RKO (cell line): ENCODE data around the gene HNF4A.
"Not testable (repeated sequence)": the region's sequence is repeated elsewhere in the genome, so short reads cannot be mapped to it uniquely, and the experiment has no call there.

Source experiments
- DNase-seq: peaks from one replicate; pipeline ENCODE4 v3.0.0-alpha.2; 2016; ENCODE audit warnings: low spot score

The HNF4A gene

GRCh38 chr20:44355498-44356352, at the start of gene HNF4A:
TSS of gene HNF4A (plus strand) at chr20:44355699. CDS start at chr20:44355805, 106 bp downstream.
- DNase-seq = no peak

DNA sequence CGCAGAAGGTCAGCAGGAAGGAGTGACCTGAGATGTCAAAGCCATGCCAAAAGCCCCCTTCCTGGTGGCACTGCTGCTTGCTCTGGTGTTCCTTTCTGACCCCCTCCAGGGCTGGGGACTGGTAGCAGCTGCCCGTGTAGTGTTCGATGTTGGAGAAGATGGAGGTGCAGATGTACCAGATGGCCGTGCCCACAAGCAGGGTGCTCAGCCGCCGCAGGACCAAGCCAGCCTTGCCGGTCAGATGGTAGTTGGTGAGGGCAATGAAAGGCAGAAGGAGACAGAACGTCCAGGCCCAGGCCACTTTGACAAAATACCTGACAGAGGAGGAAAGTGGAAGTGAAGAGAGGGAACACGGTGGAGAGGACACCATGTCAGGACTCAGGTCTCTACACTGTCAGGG, 48.6 kb upstream of the HNF4A start:
- DNase-seq = no peak

DNA sequence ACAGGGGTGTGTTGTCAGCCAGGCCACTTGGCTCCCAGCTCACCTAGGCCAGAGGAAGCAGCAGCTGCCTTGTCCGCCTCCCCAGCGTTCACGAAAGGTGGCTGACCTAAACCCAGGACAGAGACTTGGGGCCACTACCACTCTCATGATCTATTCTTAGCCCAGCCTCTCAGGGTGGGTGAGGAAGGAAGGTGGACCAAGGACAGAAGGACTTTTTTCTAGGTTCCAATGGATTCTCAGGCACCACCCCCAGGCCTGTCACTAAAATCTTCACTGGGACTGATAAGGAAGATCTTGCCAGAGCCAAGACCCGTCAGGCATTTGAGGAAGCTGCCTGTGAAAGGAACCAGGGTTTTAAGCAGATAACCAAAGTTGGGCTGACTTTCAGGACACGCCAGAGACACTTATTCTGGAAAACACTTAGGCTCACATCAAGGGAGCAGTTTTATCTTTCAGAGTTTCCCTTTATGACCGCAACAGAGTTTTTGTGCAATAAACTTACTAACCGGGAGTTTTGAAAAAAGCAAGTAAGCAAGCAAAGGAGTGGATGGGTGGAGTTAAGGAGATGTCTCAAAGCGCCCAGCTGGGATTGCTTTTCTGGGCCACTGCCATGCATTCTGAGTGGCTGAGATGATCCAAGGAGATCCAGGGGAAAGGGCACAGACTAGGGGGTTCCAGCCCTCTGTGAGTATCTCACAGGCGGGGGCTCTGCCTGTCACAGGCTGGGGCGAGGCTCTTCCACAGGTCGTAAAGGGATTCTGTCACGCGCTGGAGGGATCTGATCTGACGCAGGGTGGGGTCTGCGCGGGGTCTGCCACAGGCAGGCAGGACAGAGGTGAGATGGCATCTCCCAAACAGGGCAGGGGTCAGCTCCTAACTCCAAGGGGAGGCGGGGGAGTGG, 45.5 kb upstream of the HNF4A start:
- peak; percentile 45 for DNase-seq

DNA sequence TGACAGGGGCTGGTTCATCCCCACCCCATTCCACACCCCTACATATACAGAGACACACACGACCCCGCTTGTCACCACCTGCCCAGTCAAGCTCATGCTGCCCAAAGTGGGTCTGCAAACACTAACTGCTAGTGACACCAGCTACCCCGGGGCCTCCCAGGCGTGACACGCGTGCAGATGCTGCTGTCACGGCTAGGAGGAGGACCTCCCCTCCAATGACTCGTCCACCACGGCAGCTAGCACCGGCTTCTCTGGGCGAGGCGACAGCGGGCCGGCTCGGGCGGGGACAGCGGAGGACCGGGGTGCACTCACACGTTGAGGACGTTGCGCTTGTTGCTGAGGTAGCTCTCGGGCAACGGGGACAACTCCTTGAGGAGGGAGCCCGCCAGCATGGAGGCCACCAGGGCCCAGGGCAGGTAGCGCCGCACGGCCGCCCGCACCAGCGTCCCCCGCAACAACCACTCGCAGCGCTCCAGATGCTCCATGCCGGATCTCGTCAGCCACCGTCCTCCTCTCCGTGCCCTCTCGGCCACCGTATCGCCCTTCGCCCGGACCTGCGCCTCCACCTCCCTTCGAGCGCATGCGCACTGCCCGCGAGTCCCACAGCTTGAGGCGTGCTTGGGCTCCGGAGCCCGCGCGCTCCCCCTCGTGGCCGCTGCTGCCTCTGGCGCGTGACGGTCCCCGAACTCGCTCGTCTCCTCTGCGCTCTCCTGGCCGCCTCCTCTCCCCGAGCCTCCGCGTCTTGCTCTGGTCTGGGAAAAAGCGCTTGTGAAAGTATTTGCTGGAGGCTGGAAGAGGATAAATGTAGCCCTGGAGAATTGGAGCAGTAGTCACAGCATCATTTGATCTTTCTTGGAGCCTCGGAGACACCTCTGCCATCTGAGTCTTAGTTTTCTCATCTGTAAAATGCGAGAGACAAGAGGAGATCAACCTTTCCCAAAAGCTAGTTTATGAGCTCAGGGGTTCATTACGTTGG, 44.5 kb upstream of the HNF4A start, which contains the start of gene FITM2:
FITM2 (minus strand) TSS at position 539 of the 976 bp plus-strand sequence; CDS start at position 485, 54 bp downstream.
- peak; percentile 97 for DNase-seq

DNA sequence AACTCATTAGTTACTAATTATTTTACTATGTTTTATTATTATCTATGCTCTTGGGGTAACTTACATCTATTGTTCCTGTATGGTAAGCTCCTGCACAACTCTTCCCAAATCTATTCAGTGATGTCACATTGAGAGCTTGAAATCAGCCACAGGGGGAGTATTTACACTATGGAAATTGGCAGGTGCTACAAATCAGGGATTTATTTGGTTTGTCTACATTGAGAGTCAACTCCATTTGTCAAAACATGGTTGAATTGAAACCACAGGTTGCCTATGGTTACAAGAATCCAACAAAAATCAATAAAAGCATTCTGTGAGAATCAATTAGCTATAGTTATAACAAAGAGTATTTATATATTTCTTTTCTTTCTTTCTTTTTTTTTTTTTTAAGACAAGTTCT, 40.6 kb upstream of the HNF4A start:
- no peak for DNase-seq

DNA sequence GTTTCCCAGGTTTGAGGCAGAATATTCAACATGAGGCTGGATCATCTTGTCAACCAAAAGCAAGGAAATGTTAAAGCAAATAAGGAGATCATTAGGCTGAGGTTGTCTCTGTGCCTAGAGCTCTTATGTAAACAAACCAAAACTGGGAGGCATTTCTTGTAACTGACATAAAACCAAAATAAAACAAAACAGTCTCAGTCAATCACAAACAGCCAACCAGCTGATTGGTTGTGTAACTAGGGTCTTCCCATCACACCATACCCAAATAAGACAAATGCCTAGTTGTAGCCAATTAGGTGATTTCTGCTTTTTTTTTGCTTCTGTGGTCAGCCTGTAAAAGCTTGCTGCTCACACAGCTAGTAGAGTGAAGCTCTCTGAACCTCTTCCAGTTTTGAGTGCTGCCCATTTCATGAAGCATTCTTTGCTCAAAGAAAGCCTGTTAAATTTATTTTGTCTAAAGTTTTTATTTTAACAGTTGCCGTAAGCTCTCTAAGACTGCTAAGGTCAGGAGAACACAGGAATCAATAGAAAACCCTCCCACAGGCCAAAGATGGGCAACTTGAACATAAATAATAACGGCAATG, 35.6 kb upstream of the HNF4A start:
- DNase-seq = no peak

GRCh38 chr20:44324343-44324742, 31.2 kb upstream of the HNF4A start:
- DNase-seq = no peak

- DNase-seq = no peak
These were observed 28.9 kb upstream of the HNF4A start for GRCh38 chr20:44326391-44327159.

- not testable (repeated sequence) for DNase-seq
These were observed 27.8 kb upstream of the HNF4A start for GRCh38 chr20:44327748-44328147.

GRCh38 chr20:44328428-44328827, 27.1 kb upstream of the HNF4A start:
- DNase-seq = no peak

GRCh38 chr20:44331201-44331600, 24.3 kb upstream of the HNF4A start:
- no peak for DNase-seq

GRCh38 chr20:44334306-44334705, 21.2 kb upstream of the HNF4A start:
- DNase-seq = no peak

DNA sequence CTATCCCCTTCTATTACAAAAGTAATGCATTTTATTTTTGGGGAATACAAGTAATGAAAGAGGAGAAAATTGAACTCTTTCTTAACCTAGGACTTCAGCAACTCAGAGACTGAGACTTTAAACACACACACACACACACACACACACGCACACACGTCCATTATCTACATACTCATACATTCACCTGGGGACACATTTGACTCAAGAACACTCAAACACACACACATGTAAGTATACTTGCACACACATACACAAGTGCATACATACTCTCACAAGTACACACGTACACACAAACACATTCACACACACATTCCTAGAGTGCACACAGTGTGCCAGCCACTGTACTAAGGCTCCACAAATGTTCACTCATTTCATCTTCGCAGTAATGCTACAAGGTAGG, 20.8 kb upstream of the HNF4A start:
- no peak for DNase-seq

DNA sequence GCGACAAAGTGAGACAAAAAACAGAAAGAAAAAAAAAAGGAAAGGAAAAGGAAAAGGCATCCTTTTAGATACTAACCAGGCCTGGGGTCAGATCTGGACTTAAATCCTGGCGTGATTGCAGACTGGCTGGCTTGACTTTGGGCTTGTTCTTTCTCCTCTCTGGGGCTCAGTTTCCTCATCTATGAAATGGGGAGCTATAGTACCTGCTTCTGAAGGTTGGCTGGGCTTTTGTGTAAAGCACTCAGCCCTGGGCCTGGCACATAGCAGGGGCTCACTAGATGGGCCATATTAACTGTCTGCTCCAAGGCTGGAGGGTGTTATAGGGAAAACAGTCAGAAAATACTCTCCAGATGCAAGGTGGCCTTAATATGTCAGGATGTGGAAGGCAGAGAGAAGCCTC, 19.8 kb upstream of the HNF4A start:
- no peak for DNase-seq

GRCh38 chr20:44336086-44336485, 19.4 kb upstream of the HNF4A start:
- no peak for DNase-seq

GRCh38 chr20:44336725-44337380, 18.6 kb upstream of the HNF4A start, which contains the start of gene R3HDML:
TSS of gene R3HDML (plus strand) at chr20:44337043. CDS start at chr20:44337158, 115 bp downstream.
- DNase-seq = no peak

- DNase-seq = no peak
These were observed 13.3 kb upstream of the HNF4A start for GRCh38 chr20:44342248-44342647.

GRCh38 chr20:44343162-44343675, 12.3 kb upstream of the HNF4A start:
- DNase-seq = no peak

- no peak for DNase-seq
These were observed 10.8 kb upstream of the HNF4A start for GRCh38 chr20:44344723-44345122.

DNA sequence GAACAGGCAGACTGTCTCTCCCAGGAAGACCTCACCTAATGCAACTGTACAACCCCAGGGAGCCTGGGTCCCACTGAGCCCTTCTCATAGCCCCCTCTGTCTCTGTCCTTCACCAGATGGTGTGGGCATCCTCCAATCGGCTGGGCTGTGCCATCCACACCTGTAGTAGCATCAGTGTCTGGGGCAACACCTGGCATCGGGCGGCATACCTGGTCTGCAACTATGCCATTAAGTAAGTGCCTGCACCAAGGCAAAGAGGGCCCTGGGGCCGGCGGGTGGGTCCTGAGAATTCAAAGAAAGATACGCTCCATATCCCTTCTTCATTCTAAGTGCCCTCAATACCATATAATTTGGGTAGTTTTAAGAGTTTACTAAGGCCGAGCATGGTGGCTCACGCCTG, 10.4 kb upstream of the HNF4A start:
- no peak for DNase-seq
